ENCODE results near the gene PAMR1.

DNA sequence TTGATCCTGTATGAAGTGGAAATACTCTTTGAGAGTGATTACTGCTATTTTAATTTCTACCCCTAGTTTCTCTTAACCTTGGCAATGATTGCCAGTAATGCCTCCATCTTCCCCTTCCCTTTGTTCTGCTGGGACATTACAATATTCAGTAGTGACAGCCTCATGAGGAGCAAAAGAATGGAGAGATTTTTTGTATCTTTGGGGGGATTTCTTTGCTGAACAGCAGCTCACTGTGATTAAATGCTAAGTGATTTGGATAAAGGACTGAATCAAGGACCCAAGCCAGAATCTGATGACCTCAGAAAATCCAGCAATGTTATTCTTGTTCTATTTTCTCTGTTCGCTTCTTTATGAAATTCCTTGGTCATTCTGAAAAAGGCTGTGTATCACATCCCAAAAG, 99.1 kb downstream of the PAMR1 start:
- TF ChIP-seq, protein P1, sequence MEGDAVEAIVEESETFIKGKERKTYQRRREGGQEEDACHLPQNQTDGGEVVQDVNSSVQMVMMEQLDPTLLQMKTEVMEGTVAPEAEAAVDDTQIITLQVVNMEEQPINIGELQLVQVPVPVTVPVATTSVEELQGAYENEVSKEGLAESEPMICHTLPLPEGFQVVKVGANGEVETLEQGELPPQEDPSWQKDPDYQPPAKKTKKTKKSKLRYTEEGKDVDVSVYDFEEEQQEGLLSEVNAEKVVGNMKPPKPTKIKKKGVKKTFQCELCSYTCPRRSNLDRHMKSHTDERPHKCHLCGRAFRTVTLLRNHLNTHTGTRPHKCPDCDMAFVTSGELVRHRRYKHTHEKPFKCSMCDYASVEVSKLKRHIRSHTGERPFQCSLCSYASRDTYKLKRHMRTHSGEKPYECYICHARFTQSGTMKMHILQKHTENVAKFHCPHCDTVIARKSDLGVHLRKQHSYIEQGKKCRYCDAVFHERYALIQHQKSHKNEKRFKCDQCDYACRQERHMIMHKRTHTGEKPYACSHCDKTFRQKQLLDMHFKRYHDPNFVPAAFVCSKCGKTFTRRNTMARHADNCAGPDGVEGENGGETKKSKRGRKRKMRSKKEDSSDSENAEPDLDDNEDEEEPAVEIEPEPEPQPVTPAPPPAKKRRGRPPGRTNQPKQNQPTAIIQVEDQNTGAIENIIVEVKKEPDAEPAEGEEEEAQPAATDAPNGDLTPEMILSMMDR (IDR thresholded peaks at IDR 0.05): no peak
- TF ChIP-seq POLR2A (IDR thresholded peaks at IDR 0.05): no peak
